Measurements from ENCODE around the gene ARL13B. TPM values are rescaled to one million over a fixed set of nuclear protein-coding genes. Genes with fewer than 3 reads are reported as not detected.

ARL13B gene
- total and polyA plus RNA-seq, 2 of the 8 experiments (the other 6 are each of a cell fraction or from before 2014, with no cell fraction given), result 1.5 to 12.7 TPM

DNA sequence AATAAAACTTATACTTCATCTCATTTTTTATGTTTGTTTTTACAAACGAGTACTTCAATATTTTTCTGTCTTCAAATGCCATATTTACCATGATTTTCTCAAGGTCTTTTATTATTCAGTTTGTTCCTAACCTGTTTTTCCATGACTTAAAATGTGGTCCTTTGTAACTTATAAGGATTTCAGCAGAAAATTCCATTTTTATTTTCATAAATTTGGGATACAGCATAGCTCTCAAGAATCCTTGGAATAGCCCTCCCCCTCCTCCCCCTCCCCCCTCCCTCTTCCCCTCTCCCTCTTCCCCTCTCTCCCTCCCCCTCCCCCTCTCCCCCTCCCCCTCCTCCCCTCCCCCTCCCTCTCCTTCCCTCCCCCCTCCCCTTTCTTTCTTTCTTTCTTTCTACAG lies 63.3 kb downstream of the ARL13B start:
- no peak overlapping the region for H3K4ac ChIP-seq (replicated peaks; ENCODE audit: insufficient read length, low read depth, low read length)

More for the DNA sequence above, 63.3 kb downstream of the ARL13B start:
- Histone ChIP-seq H4K20me1 (replicated peaks in 1 of 2; ENCODE audit: control insufficient read depth in 1 of 2, insufficient read depth in 2 of 2, low read length in 2 of 2) (no peaks in the 10 kb centered on the region), H2BK15ac (ENCODE audit: low read length) (no peak overlapping the region), H3K4me2 (ENCODE audit: insufficient read depth in 1 of 2, low read depth in 2 of 2, low read length in 2 of 2) (no peak overlapping the region), H2BK120ac (replicated peaks; ENCODE audit: low read depth, low read length) (no peak overlapping the region), H3K79me2 (ENCODE audit: control insufficient read depth in 1 of 2, insufficient read depth in 2 of 2, low read length in 2 of 2) (no peaks in the 10 kb centered on the region), H4K5ac (ENCODE audit: insufficient read length, low read depth, low read length) (no peak overlapping the region), H3K4me3 (ENCODE audit: extremely low read depth in 1 of 4, insufficient read depth in 2 of 4, low read depth in 3 of 4, low read length in 4 of 4) (no peak overlapping the region), H3K27ac (ENCODE audit: low read depth, low read length) (no peak overlapping the region), H2BK12ac (ENCODE audit: low read depth, low read length) (no peak overlapping the region), H3K18ac (ENCODE audit: extremely low read depth, low read length) (no peak overlapping the region), H2AK5ac (ENCODE audit: low read depth, low read length) (no peak overlapping the region), H3K56ac (replicated peaks; ENCODE audit: insufficient read length, low read depth, low read length) (no peak overlapping the region), H3K4me1 (replicated peaks in 1 of 4; ENCODE audit: control insufficient read depth in 3 of 4, insufficient read depth in 4 of 4, low read length in 3 of 4) (no peaks in the 10 kb centered on the region), H3K23ac (ENCODE audit: insufficient read length) (no peak overlapping the region), H4K8ac (ENCODE audit: extremely low read depth, insufficient read depth, low read length) (no peak overlapping the region), H3K9me3 (ENCODE audit: insufficient read depth in 2 of 2, low read depth in 1 of 2, low read length in 1 of 2) (peaks cover 0 to 14% of the 10 kb centered on the region in 2 experiments; a peak in 3 of 4 replicates), H3K9ac (replicated peaks in 1 of 4; ENCODE audit: extremely low read depth in 1 of 4, low read depth in 3 of 4, low read length in 3 of 4) (no peak overlapping the region), H3K79me1 (ENCODE audit: low read depth, low read length) (no peaks in the 10 kb centered on the region), H2AFZ (ENCODE audit: low read length) (no peak overlapping the region), H3K23me2 (ENCODE audit: low read depth, low read length) (no peaks in the 10 kb centered on the region), H2BK20ac (ENCODE audit: low read length) (no peak overlapping the region), H3K36me3 (ENCODE audit: control insufficient read depth in 2 of 4, insufficient read depth in 4 of 4, low read length in 3 of 4) (peaks cover 0 to 23% (median 3%) of the 10 kb centered on the region in 4 experiments; a peak in 3 of 8 replicates), H3K27me3 (replicated peaks in 1 of 4; ENCODE audit: control insufficient read depth in 3 of 4, extremely low read depth in 1 of 4, insufficient read depth in 3 of 4, low read length in 3 of 4) (no peaks in the 10 kb centered on the region), H2BK5ac (ENCODE audit: low read depth, low read length) (no peak overlapping the region), H3K14ac (ENCODE audit: insufficient read length) (no peak overlapping the region), H4K91ac (replicated peaks; ENCODE audit: insufficient read length, low read length) (no peak overlapping the region)
- ChIA-PET POLR2A (ENCODE audit: partially characterized antibody) (no interaction called here), CTCF (ENCODE audit: partially characterized antibody) (no interaction called here)
- 95% methylated on average over 1 of the region's 1 CpG; no CpG with 5 or more reads in 1 of the 2 experiments for WGBS, 2 experiments (ENCODE audit: extremely low coverage in 1 of 2, insufficient coverage in 1 of 2, insufficient read length in 1 of 2, insufficient replicate concordance in 2 of 2, low coverage in 1 of 2, low lambda C conversion rate in 2 of 2, missing lambda C conversion rate in 1 of 2)
- TF ChIP-seq CBX5 (IDR thresholded peaks at IDR 0.05; ENCODE audit: low read depth, low read length), result no peak
- TF ChIP-seq KDM1A (IDR thresholded peaks at IDR 0.05; ENCODE audit: borderline replicate concordance, low read length), result no peak
- no peak for TF ChIP-seq ASH2L (IDR thresholded peaks at IDR 0.05; ENCODE audit: low read length)
- DNase-seq (ENCODE audit: low read depth in 1 of 2, low spot score in 2 of 2), result no peak
- FAIRE-seq, result no peak
